HepG2 (cell line): ENCODE measurements around the gene RIMBP2. TPM values are rescaled to one million over a fixed set of nuclear protein-coding genes. Genes with fewer than 3 reads are reported as not detected.

Experiments
- ATAC-seq: fragments of 200-7000 bp; cut with Tn5 transposase; 3 replicates; pipeline ENCODE4 v1.9.1; 2020; ENCODE audit warnings: mild to moderate bottlenecking, moderate library complexity
- BruUV-seq: library from RNA; stranded (reverse); fragments of 400-500 nt; replicated peaks from 2 replicates; lab custom pipeline; 2021; lab: Mats Ljungman, UMichigan
- CTCF ChIA-PET: fragments of 300-600 bp; formaldehyde crosslinking; extraction: SDS; loops from one replicate; lab custom pipeline; 2021; ENCODE audit warnings: low total read pairs, inconsistent platforms, low intra/inter-chr PET ratio; lab: Yijun Ruan, JAX
- POLR2A ChIA-PET: fragments of 350-600 bp; sonication (Branson Sonifier 250); formaldehyde crosslinking; loops from one replicate; lab custom pipeline; 2020; ENCODE audit warnings: antibody characterized with exemption, inconsistent platforms; lab: Yijun Ruan, JAX
- DNase-seq: peaks from one replicate; pipeline ENCODE4 v3.0.0-alpha.2; 2015; ENCODE audit warnings: low spot score
- FAIRE-seq: peaks from 3 replicates; lab custom pipeline; 2011; peaks lifted over from hg19 to GRCh38; lab: Jason Lieb, UNC
- H2AFZ ChIP-seq: one replicate; pipeline ENCODE4 v1.6.1; 2011; ENCODE audit warnings: low read length, inconsistent platforms
- H3K27ac ChIP-seq: fragments of 300-600 bp; 3 replicates; pipeline ENCODE4 v1.8.0; 2011; ENCODE audit warnings: mixed run types, mild to moderate bottlenecking, mixed read lengths, low read length, inconsistent platforms; ENCODE audit not compliant: insufficient read depth; ENCODE audit errors: extremely low read length
- H3K27me3 ChIP-seq, 2 experiments: fragments of 200-600 bp in 1 of 2; 2 replicates in 1 of 2; 3 replicates in 1 of 2; pipeline versions ENCODE4 v1.6.0 to v1.8.0; 2011; ENCODE audit warnings: low read length in 2 of 2, mild to moderate bottlenecking in 2 of 2, moderate library complexity in 2 of 2, inconsistent platforms in 1 of 2; ENCODE audit not compliant: insufficient read depth in 2 of 2, control insufficient read depth in 1 of 2
- H3K36me3 ChIP-seq, 2 experiments: fragments of 200-600 bp in 1 of 2; replicated peaks in 1 of 2; 2 replicates in 1 of 2; 3 replicates in 1 of 2; pipeline versions ENCODE4 v1.5.1 to v1.8.0; 2011; ENCODE audit warnings: low read length in 2 of 2, inconsistent platforms in 1 of 2; ENCODE audit not compliant: insufficient read depth in 2 of 2, control insufficient read depth in 1 of 2
- H3K4me1 ChIP-seq: 2 replicates; pipeline ENCODE4 v1.5.1; 2012; ENCODE audit warnings: low read length, inconsistent platforms; ENCODE audit not compliant: insufficient read depth
- H3K4me2 ChIP-seq: 2 replicates; pipeline ENCODE4 v1.6.0; 2011; ENCODE audit warnings: low read depth, low read length, inconsistent platforms
- H3K4me3 ChIP-seq, 3 experiments: fragments of 200-600 bp in 1 of 3; sonication (generic), shearing (Covaris generic) in 1 of 3; replicated peaks in 1 of 3; 2 replicates each; pipeline ENCODE4 v1.5.1; 2011 to 2016; ENCODE audit warnings: low read length in 3 of 3, inconsistent platforms in 2 of 3, low read depth in 2 of 3, mild to moderate bottlenecking in 2 of 3, control low read depth in 1 of 3, mixed read lengths in 1 of 3; ENCODE audit not compliant: insufficient read depth in 1 of 3
- H3K79me2 ChIP-seq: one replicate; pipeline ENCODE4 v1.6.1; 2011; ENCODE audit warnings: low read length, inconsistent platforms; ENCODE audit not compliant: insufficient read depth
- H3K9ac ChIP-seq: 2 replicates; pipeline ENCODE4 v1.6.0; 2011; ENCODE audit warnings: mild to moderate bottlenecking, low read depth, low read length, inconsistent platforms; ENCODE audit not compliant: insufficient read depth
- H3K9me3 ChIP-seq: 2 replicates; pipeline ENCODE4 v1.5.1; 2012; ENCODE audit warnings: mild to moderate bottlenecking, low read length
- H4K20me1 ChIP-seq: 2 replicates; pipeline ENCODE4 v1.6.0; 2011; ENCODE audit warnings: inconsistent platforms, mild to moderate bottlenecking, low read length, moderate library complexity; ENCODE audit not compliant: insufficient read depth
- GATAD2A ChIP-seq: IDR thresholded peaks from 2 replicates; pipeline ENCODE4 v1.6.1; 2016
- HDAC6 ChIP-seq: fragments of 200-600 bp; sonication (generic); IDR thresholded peaks from 2 replicates; pipeline ENCODE4 v1.7.0; 2017; ENCODE audit warnings: mild to moderate bottlenecking, antibody characterized with exemption, low read length, low read depth
- MZF1 ChIP-seq: sonication (generic); formaldehyde crosslinking; IDR thresholded peaks from 2 replicates; pipeline ENCODE4 v1.8.1; 2023; ENCODE audit warnings: mild to moderate bottlenecking, missing genetic modification reagents, borderline replicate concordance
- PCBP2 ChIP-seq: fragments of 200-400 bp; formaldehyde crosslinking; optimal IDR thresholded peaks from 2 replicates; pipeline ENCODE3; 2018; ENCODE audit warnings: low read length, low read depth; ENCODE audit not compliant: poor library complexity, severe bottlenecking
- SYNCRIP ChIP-seq: fragments of 200-400 bp; formaldehyde crosslinking; IDR thresholded peaks from 2 replicates; pipeline ENCODE4 v1.6.1; 2018; ENCODE audit warnings: mild to moderate bottlenecking, low read depth, low read length; ENCODE audit not compliant: insufficient read depth
- ZNF17 ChIP-seq: sonication (generic); formaldehyde crosslinking; IDR thresholded peaks from 2 replicates; pipeline ENCODE4 v1.5.0; 2020; ENCODE audit warnings: mild to moderate bottlenecking, missing genetic modification reagents
- ZNF556 ChIP-seq: sonication (generic); formaldehyde crosslinking; IDR thresholded peaks from 2 replicates; pipeline ENCODE4 v1.4.0; 2020; ENCODE audit warnings: mild to moderate bottlenecking, missing genetic modification reagents, borderline replicate concordance
- WGBS: methylation state at CpG from one replicate; pipeline ENCODE4 v1.1.6; 2017; ENCODE audit warnings: low lambda C conversion rate; 5-methylcytosine and 5-hydroxymethylcytosine counted together
- in situ Hi-C: cut with HindIII; loops from 2 replicates; pipeline ENCODE4 v1.10.0; 2017; ENCODE audit warnings: low pct_unique_long_range_greater_than_20kb; ENCODE audit not compliant: extremely low pct_ligation_motif_present
- intact Hi-C: fragments of 100-400 bp; cut with micrococcal nuclease; formaldehyde crosslinking; loops from one replicate; pipeline ENCODE4 v1.10.0; 2022; ENCODE audit not compliant: unreplicated experiment
- polyA plus RNA-seq, 8 experiments: library from polyadenylated mRNA; depleted of rRNA in 3 of 8; stranded (reverse) in 7 of 8; unstranded in 1 of 8; fragments of >200 nt; fragmentation: Illumina TruSeq in 4 of 8; extraction: Trizol in 4 of 8; gene quantifications; 2 replicates each; pipeline versions ENCODE4 v1.2.1 to v1.2.3, GENCODE V29; 2011 to 2016; ENCODE audit warnings: low read depth in 4 of 8, missing spikeins in 1 of 8, mixed read lengths in 1 of 8; ENCODE audit not compliant: insufficient read depth in 1 of 8
- total RNA-seq, 5 experiments: library from RNA; depleted of rRNA; stranded (reverse); fragments of >200 nt; fragmentation: Illumina TruSeq; extraction: Trizol; gene quantifications; 2 replicates each; pipeline ENCODE4 v1.2.3, GENCODE V29; 2016; ENCODE audit warnings: low read depth in 1 of 5
- TF ChIP-seq, protein P1 (sequence below): sonication (generic); formaldehyde crosslinking; IDR thresholded peaks from 2 replicates; pipeline ENCODE4 v1.4.0; 2020; ENCODE audit warnings: missing genetic modification reagents

Gene RIMBP2
- total and polyA plus RNA-seq, 2 of the 13 experiments (the other 11 are each of a cell fraction or from before 2014, with no cell fraction given): 0.03 TPM; not detected in 1

DNA sequence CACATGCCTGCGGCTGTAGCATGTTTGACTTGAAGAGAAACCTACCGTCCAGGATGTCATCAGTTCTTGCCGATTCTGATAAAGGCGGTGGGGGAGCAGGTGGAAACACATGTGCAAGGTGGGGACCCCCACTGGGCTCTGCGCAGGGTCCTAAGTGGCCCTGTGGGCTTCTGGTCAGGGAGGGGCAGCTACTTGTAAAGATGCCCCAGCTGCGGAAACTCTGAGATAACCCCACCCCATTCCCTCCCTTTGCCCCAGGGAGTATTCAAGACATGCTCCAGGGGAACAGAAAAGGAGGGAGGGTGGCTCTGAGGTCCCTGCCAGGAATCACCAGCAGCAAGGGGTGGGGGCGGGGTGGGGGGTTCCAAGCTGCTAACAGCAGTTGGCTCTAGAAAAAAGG lies 310.8 kb downstream of the RIMBP2 start:
- H3K4me3 ChIP-seq: no peak overlapping the region
- in situ Hi-C loops (no loop called here), intact Hi-C loops (no loop called here)
- no peaks in the 10 kb centered on the region for H3K79me2 ChIP-seq
- H3K27ac ChIP-seq: no peak overlapping the region
- peaks cover 0 to 24% of the 10 kb centered on the region in 2 experiments; a peak in 3 of 5 replicates for H3K27me3 ChIP-seq
- no peaks in the 10 kb centered on the region for H3K36me3 ChIP-seq
- H4K20me1 ChIP-seq: no peaks in the 10 kb centered on the region
- no peaks in the 10 kb centered on the region for H3K4me1 ChIP-seq
- H2AFZ ChIP-seq: no peak overlapping the region
- no peak overlapping the region for H3K9ac ChIP-seq
- POLR2A ChIA-PET: no interaction called here
- CTCF ChIA-PET: no interaction called here
- TF ChIP-seq ZNF556: no peak
- TF ChIP-seq, protein P1, sequence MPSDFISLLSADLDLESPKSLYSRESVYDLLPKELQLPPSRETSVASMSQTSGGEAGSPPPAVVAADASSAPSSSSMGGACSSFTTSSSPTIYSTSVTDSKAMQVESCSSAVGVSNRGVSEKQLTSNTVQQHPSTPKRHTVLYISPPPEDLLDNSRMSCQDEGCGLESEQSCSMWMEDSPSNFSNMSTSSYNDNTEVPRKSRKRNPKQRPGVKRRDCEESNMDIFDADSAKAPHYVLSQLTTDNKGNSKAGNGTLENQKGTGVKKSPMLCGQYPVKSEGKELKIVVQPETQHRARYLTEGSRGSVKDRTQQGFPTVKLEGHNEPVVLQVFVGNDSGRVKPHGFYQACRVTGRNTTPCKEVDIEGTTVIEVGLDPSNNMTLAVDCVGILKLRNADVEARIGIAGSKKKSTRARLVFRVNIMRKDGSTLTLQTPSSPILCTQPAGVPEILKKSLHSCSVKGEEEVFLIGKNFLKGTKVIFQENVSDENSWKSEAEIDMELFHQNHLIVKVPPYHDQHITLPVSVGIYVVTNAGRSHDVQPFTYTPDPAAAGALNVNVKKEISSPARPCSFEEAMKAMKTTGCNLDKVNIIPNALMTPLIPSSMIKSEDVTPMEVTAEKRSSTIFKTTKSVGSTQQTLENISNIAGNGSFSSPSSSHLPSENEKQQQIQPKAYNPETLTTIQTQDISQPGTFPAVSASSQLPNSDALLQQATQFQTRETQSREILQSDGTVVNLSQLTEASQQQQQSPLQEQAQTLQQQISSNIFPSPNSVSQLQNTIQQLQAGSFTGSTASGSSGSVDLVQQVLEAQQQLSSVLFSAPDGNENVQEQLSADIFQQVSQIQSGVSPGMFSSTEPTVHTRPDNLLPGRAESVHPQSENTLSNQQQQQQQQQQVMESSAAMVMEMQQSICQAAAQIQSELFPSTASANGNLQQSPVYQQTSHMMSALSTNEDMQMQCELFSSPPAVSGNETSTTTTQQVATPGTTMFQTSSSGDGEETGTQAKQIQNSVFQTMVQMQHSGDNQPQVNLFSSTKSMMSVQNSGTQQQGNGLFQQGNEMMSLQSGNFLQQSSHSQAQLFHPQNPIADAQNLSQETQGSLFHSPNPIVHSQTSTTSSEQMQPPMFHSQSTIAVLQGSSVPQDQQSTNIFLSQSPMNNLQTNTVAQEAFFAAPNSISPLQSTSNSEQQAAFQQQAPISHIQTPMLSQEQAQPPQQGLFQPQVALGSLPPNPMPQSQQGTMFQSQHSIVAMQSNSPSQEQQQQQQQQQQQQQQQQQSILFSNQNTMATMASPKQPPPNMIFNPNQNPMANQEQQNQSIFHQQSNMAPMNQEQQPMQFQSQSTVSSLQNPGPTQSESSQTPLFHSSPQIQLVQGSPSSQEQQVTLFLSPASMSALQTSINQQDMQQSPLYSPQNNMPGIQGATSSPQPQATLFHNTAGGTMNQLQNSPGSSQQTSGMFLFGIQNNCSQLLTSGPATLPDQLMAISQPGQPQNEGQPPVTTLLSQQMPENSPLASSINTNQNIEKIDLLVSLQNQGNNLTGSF: no peak
- no peak for TF ChIP-seq SYNCRIP
- TF ChIP-seq HDAC6: no peak
- no peak for TF ChIP-seq GATAD2A
- TF ChIP-seq ZNF17: no peak
- no peak for TF ChIP-seq PCBP2
- TF ChIP-seq MZF1 (CRISPR knock-in tag): no peak
- no peak for DNase-seq
- 18% methylated on average over 6 of the region's 7 CpGs for WGBS
- BruUV-seq: no TSS peak
- H3K4me2 ChIP-seq: no peak overlapping the region
- no peaks in the 10 kb centered on the region for H3K9me3 ChIP-seq
- no peak for FAIRE-seq
- ATAC-seq: no peak
